CD4-positive, alpha-beta T cell treated with Interleukin-17A for 1 hour (primary cell): ENCODE data around the gene CFAP73.
"Not testable (repeated sequence)": the region's sequence is repeated elsewhere in the genome, so short reads cannot be mapped to it uniquely, and the experiment has no call there.

Source experiments
- DNase-seq: peaks from one replicate; pipeline ENCODE4 v3.0.0-alpha.2; 2020

CFAP73 gene

GRCh38 chr12:113149361-113150150 lies at the start of gene CFAP73:
Gene CFAP73 (plus strand): TSS chr12:113149724. CDS start chr12:113149858, 134 bp downstream.
- DNase-seq: no peak

DNA sequence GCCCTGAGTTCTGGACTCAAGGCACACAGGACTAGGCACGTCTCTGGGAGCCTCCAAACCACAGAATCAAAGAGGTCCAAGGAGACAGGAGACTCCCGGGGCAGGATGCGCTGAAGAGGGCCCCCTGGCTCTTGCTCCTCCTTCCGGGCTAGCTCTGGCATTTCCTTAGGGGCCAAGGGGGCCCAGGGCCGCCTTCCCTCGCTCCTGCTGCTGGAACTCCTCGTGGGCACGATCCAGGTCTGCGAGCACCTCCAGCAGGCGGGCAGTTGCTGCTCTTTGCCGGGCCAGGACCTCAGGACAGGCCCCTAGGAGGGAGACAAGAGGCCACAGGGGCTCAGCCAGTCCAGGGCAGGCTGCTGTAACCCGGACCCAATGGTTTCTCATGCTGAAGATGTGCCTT lies 49.8 kb upstream of the CFAP73 start:
- no peak for DNase-seq

DNA sequence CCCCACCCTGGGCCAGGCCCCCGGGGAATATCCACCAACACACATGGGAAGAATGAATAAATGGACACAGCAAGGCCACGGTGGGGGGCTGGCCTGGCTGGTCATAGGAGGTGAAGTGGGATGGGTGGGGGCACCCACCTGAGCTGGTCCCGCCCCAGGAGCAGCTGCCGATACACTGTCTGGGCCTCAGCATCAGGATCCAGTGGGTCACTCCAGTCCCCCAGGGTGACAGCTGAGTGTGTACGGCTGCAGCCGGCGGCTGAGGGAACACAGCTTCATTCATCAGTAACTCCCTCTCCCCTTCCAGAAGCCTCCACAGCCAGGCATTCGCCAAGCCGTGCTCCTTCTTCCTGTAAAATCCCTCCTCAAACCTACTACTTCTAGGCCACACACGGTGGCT lies 47.8 kb upstream of the CFAP73 start:
- DNase-seq: no peak

GRCh38 chr12:113102811-113103210 lies 46.7 kb upstream of the CFAP73 start:
- no peak for DNase-seq

DNA sequence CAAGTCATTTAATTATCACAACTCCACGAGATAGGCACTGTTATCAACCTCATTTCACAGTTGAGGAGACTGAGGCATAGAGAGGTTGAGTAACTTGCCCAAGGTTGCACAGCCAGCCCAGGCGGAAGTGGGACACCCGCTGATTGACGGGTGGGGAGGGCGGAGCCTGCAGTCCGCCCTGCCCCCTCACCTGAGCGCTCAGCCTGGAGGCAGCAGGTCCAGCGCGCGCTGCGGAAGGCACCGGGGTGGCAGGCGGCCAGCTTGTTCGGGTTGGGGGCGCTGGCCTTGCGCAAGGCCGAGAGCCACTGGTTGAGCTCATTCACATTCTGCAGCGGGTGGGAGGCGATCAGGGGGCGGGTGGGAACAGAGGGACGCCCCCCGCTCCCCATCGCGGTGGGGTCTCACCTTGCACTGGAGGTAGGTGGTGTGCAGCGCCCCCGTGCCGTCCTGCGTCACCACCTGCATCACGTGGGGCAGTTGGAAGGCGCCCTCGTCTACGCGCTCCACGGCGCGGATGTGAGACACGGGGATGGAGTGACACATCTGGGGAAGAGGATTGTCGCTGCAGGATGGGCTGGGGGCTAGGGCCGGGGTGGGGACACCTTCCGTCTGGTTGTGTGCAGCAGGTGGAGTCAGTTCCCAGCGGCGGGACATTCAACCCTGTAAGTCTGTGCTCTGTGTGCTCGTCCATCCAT lies 45.6 kb upstream of the CFAP73 start:
- DNase-seq: peak; percentile 72

- no peak for DNase-seq
Observed at GRCh38 chr12:113104953-113105510, 44.5 kb upstream of the CFAP73 start.

DNA sequence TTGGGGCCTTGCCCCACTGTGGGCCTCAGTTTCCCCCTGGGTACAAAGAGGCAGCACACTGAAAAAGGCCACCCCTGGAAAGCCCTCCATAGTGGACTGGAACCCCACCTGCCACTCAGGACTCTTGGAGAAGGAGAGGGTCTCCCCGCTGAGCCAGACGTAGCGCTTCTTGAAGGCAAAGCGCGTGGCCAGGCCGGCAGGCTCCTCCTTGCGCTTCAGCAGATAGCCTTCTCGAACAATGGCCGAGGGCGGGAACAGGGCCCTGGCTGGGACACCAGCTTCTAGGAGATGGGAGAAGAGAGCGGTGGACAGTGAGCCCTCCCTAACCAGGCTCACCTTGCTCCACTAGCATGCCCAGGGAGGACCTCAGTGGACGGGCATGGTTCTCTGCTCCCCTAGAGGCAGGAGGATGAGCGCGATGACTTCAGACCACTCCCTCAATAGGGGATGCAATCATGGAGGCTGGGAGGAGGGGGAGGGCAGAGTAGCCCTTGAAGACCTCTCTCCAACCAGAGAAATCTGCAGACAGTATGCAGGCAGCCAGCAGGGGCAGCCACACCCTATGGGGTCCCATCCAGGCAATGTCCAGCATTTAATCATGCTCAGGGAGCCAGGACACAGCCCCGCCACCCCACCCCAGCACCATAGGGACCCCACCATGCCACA lies 43.8 kb upstream of the CFAP73 start:
- no peak for DNase-seq

GRCh38 chr12:113106361-113106760 lies 43.2 kb upstream of the CFAP73 start:
- no peak for DNase-seq

- DNase-seq: no peak
Observed at GRCh38 chr12:113108308-113108707, 41.2 kb upstream of the CFAP73 start.

- no peak for DNase-seq
Observed at GRCh38 chr12:113109360-113109759, 40.2 kb upstream of the CFAP73 start.

- DNase-seq: no peak
Observed at GRCh38 chr12:113109872-113110599, 39.5 kb upstream of the CFAP73 start.

GRCh38 chr12:113111247-113111646 lies 38.3 kb upstream of the CFAP73 start:
- no peak for DNase-seq

- DNase-seq: no peak
Observed at GRCh38 chr12:113112043-113112899, 37.3 kb upstream of the CFAP73 start.

- DNase-seq: no peak
Observed at GRCh38 chr12:113113397-113113796, 36.1 kb upstream of the CFAP73 start.

DNA sequence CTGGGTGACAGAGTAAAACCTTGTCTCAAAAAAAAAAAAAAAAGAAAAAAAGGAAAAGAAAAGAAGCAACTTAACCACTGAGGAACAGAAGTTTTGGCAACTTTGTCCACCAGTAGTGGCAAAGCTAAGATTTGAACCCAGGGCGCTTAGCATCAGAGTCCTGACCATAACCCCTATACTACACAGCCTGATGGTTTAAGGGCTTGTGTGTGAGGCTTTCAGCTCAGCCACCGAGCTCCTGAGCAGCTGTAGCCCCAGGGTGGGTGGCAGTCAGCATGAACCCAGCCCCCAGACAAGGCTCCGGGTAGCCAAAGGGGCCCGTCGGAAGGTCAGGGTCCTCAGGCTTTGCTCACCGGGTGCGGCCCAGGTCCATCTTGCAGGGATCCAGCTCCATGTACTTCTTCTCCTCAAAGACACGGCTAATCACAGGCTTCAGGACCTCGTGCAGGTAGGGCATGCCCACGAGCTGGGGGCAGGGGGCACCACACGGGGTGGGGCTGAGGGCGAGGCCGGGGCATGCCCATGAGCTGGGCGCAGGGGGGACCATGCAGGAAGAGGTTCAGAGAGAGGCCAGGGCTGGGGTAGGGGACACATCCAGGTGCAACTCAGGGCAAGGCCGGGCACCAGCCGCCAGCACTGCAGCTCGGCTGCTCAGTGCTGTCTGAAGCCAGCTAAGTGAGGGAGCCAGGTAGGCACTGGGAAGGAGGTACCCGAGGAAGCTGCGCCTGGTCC lies 34.9 kb upstream of the CFAP73 start:
- DNase-seq: no peak

- no peak for DNase-seq
Observed at GRCh38 chr12:113115455-113116126, 33.9 kb upstream of the CFAP73 start.

DNA sequence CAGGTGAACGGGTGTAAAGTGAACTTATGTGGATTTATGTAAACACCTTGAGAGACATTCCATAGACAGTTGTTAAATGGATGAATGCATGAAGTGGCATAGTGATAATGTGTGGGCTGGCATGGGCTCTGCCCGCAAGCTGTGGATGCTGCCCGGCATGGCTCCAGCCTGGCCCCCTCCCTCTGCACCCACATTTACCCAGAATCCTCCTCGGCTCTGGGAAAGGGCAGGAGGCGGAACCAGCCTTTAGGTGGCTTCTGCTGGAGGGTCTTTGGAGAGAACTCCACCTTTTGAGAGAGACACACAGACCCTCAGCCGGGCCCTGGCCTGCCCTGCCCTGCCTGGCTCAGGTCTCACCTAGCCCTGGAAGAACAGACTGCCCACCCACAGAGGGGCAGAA lies 32.6 kb upstream of the CFAP73 start:
- DNase-seq: no peak

GRCh38 chr12:113117684-113118083 lies 31.8 kb upstream of the CFAP73 start:
- DNase-seq: not testable (repeated sequence)

- no peak for DNase-seq
Observed at GRCh38 chr12:113118142-113118541, 31.4 kb upstream of the CFAP73 start.

DNA sequence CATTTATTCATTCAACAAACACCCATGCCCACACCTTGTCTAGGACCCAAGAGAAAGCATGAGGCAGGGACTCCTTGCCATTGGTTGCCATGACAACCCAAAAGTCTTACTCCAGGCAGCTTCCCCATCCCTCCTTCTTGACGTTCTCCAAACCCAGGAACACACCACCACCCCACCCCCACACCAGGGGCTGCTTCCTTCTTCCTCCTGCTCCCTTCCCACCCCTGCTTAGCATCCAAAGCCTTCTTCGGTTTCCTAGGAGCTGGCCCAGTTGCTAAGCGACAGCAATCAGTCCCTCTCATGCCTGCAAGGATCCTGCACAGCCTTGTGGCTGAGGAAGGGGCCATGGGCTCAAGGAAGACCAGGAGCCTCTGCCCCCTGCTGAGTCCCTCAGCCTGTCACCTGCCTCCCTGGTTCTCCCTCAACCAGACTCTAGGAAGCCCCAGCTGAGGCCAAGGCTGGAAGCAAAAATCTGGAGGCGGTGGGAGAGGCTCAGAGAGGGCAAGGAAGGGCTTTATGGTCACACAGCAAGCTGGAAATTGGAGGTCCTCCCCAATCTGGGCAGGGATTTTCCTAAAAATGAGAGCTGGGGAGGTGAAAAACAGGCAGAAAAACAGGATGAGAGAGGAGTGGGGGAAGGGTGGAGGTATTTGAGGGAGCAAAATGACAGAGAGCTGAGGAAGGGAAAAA lies 29.4 kb upstream of the CFAP73 start:
- DNase-seq: no peak
